ENCODE measurements around the gene STRADA.
"Not testable (repeated sequence)": the region's sequence is repeated elsewhere in the genome, so short reads cannot be mapped to it uniquely, and the experiment has no call there.

STRADA gene

DNA sequence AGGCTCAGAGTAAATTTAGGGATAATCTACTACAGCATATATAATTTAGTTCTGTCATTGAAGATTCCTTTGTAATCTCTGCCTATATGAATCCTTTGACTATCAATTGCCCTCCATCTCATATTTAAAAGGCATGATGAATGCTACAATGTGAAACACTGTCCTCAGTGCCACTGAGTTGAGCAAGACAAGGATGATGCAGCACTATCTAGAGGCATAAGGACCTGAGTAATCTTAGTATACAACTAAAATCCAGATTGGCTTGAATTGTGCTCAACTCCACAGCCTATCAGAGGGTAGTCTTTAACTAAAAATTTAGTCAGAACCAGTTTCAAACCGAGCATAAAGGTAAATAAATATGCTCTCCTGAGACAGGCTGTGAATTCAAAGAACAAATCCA lies 11.6 kb upstream of the STRADA start:
- no peak for DNase-seq

DNA sequence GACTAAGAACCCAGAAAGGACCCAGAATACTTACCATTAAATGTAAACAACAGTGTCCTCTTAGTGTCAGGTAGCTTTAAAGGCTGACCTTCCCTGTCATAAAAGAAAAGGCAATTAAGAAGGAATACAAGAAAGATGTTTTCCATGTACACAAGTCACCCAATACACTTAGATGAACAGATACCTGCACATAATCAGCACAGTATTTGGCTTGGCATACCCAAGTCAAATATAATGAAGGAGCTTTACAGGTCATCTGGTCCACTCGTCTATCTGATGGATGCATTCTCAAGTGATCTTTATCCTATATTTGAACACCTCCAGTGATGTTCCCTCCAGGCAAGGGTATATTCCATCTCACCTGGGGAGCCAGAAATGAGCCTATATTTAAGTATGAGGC lies 11.1 kb upstream of the STRADA start:
- no peak for DNase-seq

DNA sequence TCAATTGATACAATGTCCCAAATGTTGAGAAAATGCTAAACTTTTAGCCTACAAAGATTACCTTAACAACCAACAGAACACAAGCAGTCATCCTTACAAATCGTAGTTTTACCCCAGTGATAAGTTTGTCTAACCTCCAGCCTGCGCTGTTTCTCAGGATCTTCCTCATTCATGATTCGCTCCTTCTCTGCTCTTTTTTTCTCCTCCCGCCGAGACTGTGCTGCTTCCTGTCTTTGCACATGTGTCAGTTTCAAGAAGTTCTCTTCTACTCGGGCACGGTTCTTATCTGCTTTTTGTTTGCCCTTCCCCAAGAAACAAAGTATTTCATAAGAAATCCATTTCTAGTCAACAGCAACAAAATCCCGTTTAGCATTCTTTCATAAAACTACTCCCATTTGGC lies 10.2 kb upstream of the STRADA start:
- no peak for DNase-seq

DNA sequence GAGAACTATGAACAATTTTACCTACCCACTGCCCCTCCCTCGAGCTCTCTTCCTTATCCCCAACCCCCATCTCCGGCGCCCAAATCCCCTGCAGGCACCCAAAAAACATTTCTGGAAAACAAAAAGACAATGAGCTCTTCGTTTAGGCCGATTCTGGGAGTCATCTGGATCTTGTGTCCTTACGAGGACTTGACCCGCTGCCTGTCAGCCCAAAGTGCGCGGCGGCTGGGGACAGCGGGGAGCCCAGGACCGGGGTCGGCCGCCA lies 524 bp downstream of the STRADA start:
- no peak for DNase-seq

DNA sequence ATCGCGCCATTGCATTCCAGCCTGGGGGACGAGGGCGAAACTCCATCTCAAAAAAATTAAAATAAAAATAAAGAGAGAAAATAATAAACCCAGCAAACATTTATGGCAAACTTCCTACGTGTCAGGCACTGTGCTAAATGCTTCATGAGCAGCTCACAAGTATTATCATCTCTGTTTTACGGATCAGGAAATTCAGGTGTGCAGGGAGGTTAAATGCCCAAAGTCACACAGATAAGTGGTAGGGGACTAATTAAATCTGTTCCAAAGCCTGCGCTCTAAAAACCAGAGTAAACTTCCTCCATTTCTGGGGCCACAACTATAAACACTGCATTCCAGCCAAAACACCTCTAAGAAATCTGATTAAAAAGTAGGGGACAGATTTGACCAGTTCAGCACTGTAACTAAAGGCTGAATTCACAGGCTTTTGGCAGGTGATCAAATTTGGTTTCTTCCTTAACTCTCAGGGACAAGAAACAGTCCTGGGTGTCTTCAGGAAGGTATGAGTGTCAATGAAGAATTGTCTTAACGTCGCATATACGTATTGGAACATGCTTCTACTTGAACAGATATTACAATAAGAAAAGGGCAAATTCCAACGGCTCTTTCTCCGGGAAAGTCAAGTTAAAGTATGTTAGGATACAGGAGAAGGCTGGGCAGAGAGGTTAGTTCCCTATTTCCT lies 996 bp downstream of the STRADA start:
- DNase-seq, result no peak

DNA sequence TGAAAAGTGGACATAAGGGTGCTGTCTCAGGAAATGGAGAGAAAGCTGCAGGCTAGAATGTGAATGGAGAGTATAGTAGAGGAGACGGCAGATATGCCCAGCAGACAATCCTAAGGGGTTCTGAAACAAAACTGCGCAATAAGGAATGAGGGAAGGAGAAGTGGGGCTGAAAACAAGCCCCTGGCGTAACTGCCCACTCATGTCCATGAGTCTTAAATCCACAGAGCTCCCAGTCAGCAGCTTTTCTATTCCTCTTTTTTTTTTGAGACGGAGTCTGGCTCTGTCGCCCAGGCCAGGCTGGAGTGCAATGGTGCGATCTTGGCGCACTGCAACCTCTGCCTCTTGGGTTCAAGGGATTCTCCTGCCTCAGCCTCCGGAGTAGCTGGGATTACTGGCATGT lies 5.9 kb downstream of the STRADA start:
- DNase-seq, result no peak

DNA sequence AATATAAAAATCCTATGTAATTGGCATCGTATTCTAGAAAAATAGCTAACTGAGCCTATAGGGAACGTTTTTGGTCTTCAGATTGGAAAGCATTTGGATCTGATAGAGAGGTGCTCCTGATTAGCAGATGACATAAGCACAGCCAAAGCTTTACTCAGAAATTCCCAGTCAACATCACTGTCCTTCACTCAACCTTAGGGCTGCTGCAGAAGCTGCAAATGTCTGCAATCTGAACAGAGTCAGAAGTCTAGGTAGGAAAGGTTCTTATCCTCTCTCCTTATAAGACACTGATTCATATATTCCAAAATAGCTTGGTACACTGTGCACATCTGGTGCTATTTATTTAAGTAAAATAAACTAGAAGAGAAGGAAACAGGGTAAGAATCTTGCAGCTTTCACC lies 19.2 kb downstream of the STRADA start:
- no peak for DNase-seq

DNA sequence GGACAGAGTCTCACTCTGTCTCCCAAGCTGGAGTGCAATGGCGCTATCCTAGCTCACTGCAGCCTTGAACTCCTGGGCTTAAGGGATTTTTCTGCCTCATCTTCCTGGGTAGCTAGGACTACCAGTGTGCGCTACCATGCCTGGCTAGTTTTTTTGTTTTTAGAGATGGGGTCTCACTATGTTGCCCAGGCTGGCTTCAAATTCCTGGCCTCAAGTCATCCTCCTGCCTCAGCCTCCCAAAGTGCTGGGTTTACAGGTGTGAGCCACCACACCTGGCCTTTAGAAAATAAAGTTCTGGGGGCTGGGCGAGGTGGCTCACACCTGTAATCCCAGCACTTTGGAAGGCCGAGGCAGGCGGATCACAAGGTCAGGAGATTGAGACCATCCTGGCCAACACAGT lies 21.4 kb downstream of the STRADA start:
- DNase-seq, result not testable (repeated sequence)

DNA sequence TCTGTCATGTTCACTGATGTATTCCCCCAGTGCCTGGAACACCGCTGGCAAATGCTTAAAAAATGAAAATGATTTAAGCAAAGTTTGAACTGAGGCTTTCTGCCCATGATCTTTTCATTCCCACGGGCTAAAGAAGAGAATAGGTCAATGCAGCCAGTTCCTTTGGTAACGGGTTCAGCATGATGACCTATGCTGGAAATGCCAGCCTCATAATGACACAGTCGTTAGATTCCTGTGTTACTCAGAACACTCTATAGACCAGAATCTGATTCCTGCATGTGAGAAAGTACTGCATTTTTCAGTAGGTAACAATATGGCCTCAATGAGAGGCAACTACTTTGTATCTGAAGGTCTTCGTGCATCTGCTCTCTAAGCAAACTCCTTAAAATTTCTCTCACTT lies 22.6 kb downstream of the STRADA start:
- no peak for DNase-seq

DNA sequence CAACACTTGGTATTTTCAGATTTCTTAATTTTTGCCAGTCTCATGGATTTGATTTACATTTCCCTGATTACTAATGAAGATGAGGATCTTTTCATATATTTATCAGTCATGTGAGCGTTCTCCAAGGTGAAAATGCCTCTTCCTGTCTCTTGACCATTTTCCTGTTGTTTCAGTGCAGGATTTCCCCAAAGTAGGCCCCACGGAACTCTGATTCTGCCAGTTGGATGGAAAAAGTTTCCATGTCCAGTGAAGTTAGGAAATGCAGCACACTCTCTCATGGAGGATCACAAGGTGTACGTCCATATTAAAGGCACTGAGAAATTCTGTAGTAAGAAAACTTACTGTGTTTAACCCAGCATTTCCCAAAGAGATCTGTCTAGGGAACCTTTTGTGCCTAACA lies 25.2 kb downstream of the STRADA start:
- no peak for DNase-seq

DNA sequence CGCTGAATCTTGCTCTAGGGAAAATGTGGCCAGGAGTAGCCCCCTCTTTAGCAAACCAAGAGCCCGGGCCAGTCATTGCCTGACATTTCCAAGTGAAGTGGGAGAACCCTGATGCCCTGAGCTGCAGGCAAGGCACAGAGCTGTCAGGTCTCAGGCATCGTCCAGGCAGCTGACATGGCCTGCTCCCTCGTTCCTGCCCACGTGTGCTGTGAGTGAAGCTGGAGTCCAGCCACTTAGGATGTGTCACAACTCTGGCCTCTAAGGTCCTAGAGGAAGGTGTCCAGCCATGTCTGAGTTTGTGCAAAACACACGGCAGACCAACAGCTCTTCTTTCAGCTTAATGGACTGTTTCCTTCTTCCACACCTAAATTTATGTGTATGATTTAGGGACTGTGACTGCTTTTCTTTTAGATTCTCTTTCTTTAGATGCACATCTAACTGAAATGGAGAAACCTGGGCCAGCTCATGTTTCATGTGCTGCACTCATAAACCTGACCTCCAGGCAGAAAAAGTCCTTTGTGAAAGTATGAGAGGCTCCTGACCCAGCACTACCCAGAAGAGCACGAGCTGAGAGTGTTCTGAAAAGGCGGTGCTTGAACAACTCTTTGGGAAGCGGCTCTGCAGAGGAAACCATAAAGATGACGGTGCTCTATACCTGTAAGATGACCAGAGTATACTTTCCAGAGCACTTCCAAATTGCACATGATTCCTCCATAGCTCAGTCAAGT lies 26.9 kb downstream of the STRADA start:
- no peak for DNase-seq

DNA sequence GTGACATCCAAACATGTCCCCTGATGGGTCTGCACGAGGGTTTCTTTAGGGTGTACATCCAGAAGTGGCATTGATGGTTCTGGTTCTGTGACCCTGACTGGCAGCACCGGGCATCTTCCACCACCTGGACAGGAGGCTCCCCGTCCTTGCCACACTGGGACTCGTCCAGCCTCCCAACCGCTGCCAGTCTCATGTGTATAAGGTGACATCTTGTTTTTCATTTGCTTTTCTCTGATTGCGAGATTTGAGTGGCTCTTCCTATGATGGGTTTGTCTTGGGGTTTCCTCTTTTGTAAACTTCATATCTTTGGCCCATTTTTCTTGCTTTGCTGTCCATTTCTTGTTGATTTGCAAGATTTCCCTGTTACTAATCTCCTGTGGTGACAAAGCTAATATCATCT lies 32.5 kb downstream of the STRADA start:
- DNase-seq, result no peak

DNA sequence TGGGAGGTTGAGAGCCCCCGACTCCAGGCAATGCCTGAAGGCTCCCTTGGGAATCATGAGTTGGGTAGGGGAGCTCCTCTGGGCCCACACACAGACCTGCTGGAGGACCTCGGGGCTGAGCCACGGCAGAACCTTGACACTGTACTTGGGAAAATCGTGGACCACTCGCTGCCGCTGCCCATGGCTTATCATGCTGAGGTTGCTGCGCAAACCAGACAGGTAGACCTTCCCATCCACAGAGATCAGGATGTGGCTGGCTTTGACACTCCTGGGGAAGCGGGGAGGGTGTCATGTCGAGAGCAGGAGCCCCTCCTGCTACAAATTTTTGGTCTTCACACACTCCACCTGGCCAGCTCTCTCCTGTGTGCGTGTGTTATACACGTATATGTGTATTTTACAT lies 34.4 kb downstream of the STRADA start:
- no peak for DNase-seq

DNA sequence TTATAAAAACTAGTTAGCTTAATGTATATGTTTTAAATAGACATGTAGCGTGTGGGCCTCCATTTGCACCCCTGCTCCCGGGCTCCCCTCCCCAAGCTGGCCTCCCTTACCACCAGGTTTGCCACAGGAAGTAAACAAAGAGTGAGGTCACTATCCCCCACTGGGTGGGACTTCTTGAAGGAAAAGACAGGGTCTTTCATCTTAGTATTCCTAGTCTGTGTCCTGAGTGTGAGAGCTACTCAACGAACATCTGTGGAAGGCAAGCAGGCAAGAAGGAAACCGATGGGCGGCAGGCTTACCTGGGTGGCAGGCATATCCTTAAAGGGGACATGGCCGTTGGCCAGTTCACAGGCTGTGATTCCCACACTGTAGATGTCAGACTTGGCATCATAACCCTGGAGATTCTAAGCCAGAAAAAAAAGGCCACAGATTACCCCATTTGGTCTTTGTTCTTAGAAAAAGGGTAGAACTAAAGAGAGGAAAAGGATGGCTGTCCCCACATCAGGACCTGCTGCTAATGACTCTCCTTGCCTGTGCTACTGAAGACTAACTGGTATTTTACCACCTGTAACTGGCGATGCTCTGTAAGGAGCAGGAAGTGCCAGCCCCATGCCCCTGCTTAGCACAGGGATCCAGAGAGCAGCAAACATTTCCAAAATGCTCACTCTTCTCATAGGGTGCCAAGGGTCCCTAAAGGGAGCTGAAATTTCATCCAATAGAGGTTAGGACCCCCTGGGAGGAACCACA lies 35.1 kb downstream of the STRADA start:
- DNase-seq, result no peak

DNA sequence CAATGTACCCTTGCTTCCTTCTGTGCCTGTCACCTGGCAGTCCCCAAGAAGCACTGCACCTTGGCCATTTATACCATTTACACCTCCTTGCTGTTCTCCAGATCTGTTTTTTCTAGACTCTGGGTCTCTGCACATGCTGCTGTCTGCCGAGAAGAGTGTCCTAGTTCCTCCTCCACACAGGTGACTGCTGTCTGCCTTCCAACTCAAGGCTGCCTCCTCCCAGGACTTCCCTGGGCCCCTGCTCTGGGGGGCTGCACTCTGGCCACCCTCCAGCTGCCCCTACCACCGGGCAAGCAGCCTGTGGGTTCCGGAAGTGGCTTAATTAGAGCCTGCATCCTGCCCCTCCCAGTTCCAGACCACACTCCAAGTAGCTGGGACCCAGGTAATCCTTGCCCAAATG lies 35.9 kb downstream of the STRADA start:
- no peak for DNase-seq

DNA sequence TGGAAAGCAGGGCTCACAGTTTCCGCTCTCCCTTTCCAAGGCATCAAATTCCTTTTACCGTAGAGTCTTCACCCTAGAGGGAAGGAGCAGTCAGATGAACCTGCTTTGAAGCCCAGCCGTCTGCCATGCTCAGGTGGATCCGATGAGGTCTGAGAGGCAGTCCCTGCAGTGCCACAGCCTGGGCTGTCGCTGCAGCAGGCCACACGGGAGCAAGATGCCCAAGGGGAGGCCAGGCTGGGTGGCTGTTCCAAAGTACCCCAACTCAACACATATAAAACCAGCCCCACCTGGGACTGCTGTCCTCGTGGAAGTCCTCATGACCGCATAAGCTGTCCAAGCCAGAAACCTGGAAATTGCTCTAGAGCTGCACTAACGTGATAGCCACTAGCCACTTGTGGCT lies 36.8 kb downstream of the STRADA start:
- DNase-seq, result no peak

DNA sequence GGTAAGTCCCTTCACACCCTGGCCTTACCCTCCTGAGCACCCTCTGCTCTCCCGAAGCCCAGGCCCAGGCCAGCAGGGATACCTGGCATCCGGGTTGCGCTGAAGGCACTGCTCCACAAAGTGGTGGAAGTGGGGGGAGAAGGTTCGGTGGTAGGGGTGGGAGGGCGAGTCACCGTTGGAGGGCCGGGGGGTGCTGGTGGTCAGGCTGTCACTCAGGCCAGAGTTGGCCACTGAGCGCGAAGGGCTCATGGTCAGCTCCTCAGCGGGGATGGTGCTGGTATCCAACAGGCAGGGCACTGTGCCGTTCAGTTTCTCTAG lies 37.4 kb downstream of the STRADA start:
- no peak for DNase-seq

DNA sequence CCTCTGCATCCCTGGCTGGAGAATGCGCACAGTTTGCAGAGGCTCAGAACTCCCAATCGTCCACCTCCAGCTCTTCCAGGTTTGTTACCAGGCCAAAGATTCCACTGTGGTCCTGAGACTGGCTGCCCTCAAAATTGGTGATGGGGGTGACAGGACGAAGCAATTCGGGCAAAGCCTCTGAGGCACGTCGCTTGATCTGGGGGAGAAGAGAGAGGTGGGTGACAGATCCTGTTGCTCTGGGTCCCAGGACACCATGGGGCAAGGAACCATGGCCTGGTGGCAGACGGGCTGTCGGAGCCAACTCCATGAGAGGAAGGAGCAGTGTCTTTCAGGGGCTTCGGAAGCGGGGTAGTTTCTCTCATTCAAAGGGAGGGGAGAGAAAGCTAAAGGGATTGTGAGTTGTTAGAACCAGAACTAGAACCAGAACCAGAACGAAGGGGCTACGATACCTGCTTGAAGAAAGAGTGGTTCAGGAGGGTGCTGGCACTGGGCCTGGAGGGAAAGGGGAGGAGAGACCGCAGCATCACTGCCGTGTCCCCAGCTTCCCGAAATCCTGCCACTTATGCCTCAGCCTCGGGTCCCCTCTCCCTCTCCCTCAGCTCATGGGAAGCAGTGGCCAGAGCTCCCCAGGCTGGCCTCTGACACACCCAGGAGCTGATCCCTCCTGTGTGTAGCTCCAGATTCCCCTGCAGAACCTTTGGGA lies 37.9 kb downstream of the STRADA start:
- no peak for DNase-seq

DNA sequence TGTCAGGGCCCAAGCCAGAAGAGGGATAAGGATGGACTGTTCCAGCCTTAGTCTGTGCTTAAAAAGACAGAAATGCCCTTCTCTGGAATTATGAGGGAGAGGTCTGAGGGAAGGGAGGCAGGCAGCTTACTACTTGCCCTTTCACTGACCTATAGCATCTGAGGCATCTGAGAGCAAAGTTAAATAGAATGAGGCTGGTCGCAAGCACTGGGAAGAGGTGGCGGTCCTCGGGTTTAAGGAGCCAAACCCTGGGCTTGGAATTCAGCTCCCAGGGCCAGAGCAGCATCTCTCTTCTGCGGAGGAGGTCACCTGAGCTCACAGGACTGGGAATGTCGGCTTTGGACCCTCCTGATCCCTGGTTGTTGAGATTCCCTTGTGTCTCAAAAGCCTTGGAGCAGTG lies 38.6 kb downstream of the STRADA start:
- DNase-seq, result no peak

DNA sequence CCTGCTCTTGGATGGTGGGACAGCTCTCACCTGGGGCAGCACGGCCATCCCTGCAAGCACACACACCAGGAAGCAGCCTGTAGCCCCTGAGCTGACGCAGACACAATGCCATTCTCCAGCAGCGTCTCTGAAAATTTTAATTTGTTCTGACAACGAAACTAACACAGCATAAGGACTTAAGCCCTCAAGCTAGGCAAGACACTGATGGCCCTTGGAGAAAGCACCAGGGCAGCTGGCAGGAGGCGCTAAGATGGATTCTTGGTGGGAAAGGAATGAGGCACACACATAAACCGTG lies 38.9 kb downstream of the STRADA start:
- DNase-seq, result no peak

DNA sequence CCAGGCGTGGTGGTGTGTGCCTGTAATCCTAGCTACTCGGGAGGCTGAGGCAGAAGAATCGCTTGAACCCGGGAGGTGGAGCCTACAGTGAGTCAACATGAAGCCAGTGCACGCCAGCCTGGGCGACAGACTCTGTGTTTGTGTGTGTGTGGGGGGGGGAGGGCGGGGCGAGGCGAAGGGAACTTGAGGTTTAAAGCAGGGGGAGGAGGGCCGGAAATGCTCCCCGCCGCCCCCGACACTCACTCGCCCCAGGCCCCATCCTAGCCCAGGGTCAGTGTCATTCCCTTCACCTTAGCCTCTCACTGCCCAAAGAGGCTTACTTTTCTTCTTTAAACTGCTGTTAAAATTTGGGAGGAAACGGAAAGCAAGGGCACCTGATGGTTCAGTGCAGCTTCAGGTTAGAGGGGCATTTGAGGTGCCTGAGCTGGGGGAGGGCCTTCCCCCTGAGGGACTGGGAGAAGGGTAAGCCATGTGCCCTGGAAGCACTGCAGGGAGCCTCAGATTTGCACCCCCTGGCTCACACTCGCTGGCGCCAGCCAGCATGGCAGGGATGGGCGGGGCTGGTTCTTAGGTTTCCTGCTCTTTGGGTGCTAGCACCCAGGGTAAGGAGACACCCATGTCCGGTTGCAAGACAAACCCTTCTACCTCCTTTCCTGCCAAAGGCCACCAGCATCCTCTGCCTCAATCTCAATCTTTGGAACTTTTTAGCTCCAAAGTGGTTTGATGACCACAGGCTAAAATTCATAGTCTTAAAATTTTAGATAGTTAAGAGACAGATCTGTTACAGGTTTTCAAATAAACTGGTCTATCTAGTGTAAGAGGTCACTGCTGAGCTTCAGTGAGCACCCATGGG lies 39.5 kb downstream of the STRADA start:
- DNase-seq, result peak; percentile 84

DNA sequence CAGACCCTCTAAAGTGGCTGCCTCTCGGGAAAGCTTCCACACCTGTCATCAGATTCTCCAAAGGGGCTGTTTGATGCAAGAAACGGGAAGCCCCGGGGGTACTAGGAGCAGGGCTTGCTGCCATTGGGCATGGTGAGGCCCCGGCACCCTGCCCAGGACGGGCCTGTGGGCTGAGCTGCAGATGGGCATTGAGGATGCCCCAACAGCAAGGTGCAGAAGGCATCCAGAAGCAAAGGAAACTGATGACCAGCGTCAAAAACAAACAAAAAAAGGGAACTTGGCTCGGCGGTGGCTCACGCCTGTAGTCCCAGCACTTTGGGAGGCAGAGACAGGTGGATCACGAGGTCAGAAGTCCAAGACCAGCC lies 40.2 kb downstream of the STRADA start:
- DNase-seq, result no peak
